K562 (cell line): Measurements from ENCODE around the gene CNGB1. TPM values are rescaled to one million over a fixed set of nuclear protein-coding genes. Genes with fewer than 3 reads are reported as not detected.

Experiments
- ATAC-seq: fragments of 200-7000 bp; cut with Tn5 transposase; 3 replicates; pipeline ENCODE4 v1.9.1; 2020; ENCODE audit warnings: moderate library complexity
- BruUV-seq: library from RNA; stranded (reverse); fragments of 400-500 nt; replicated peaks from 2 replicates; lab custom pipeline; 2021; lab: Mats Ljungman, UMichigan
- CTCF ChIA-PET: fragments of 300-600 bp; formaldehyde crosslinking; extraction: SDS; loops from one replicate; lab custom pipeline; 2021; ENCODE audit warnings: low intra/inter-chr PET ratio; lab: Yijun Ruan, JAX
- POLR2A ChIA-PET: fragments of 300-600, 350-650 bp; sonication (Branson Sonifier 250); formaldehyde crosslinking; extraction: SDS; loops from one replicate; lab custom pipeline; 2021; ENCODE audit warnings: antibody characterized with exemption, inconsistent platforms; lab: Yijun Ruan, JAX
- DNase-seq, 4 experiments: peaks; one replicate each; pipeline versions ENCODE4 v3.0.0 to v3.0.0-alpha.2; 2011 to 2018; ENCODE audit warnings: low spot score in 3 of 4, mixed read lengths in 3 of 4; ENCODE audit errors: extremely low read depth in 1 of 4
- FAIRE-seq: peaks from 2 replicates; lab custom pipeline; 2011; peaks lifted over from hg19 to GRCh38; lab: Jason Lieb, UNC
- H2AFZ ChIP-seq: 2 replicates; pipeline ENCODE4 v1.6.0; 2011; ENCODE audit warnings: low read depth, low read length, control low read depth, inconsistent platforms
- H3K27ac ChIP-seq: fragments of 200-600 bp; 3 replicates; pipeline ENCODE4 v1.8.0; 2011; ENCODE audit warnings: low read depth, mild to moderate bottlenecking, control low read depth, inconsistent platforms, low read length, moderate library complexity, mixed read lengths; ENCODE audit errors: extremely low read depth
- H3K27me3 ChIP-seq, 2 experiments: fragments of 300-600 bp in 1 of 2; 2 replicates in 1 of 2; 3 replicates in 1 of 2; pipeline versions ENCODE4 v1.6.0 to v1.8.0; 2011; ENCODE audit warnings: inconsistent platforms in 2 of 2, low read length in 2 of 2, mild to moderate bottlenecking in 1 of 2, mixed read lengths in 1 of 2, moderate library complexity in 1 of 2; ENCODE audit not compliant: control insufficient read depth in 2 of 2, insufficient read depth in 2 of 2
- H3K36me3 ChIP-seq: fragments of 300-600 bp; 3 replicates; pipeline ENCODE4 v1.8.0; 2011; ENCODE audit warnings: mild to moderate bottlenecking, low read length, inconsistent platforms; ENCODE audit not compliant: control insufficient read depth, insufficient read depth
- H3K4me1 ChIP-seq, 2 experiments: fragments of 200-600 bp in 1 of 2; replicated peaks in 1 of 2; 2 replicates in 1 of 2; 3 replicates in 1 of 2; pipeline versions ENCODE4 v1.5.1 to v1.8.0; 2011; ENCODE audit warnings: inconsistent platforms in 2 of 2, low read length in 2 of 2, mild to moderate bottlenecking in 1 of 2, mixed read lengths in 1 of 2, moderate library complexity in 1 of 2; ENCODE audit not compliant: control insufficient read depth in 2 of 2, insufficient read depth in 2 of 2
- H3K4me2 ChIP-seq: 2 replicates; pipeline ENCODE4 v1.6.1; 2011; ENCODE audit warnings: low read length, control low read depth, inconsistent platforms, mixed read lengths; ENCODE audit not compliant: insufficient read depth
- H3K4me3 ChIP-seq: fragments of 200-600 bp; sonication (generic), shearing (Covaris generic); 2 replicates; pipeline ENCODE4 v1.5.1; 2016; ENCODE audit warnings: control low read depth, inconsistent platforms
- H3K79me2 ChIP-seq: fragments of 200-600 bp; 3 replicates; pipeline ENCODE4 v1.8.0; 2011; ENCODE audit warnings: low read length, inconsistent platforms; ENCODE audit not compliant: control insufficient read depth, insufficient read depth
- H3K9ac ChIP-seq, 2 experiments: 2 replicates each; pipeline versions ENCODE4 v1.6.0 to v1.6.1; 2011; ENCODE audit warnings: low read depth in 2 of 2, low read length in 2 of 2, control low read depth in 1 of 2, inconsistent platforms in 1 of 2, mild to moderate bottlenecking in 1 of 2, mixed read lengths in 1 of 2; ENCODE audit not compliant: insufficient read depth in 1 of 2
- H3K9me1 ChIP-seq: one replicate; pipeline ENCODE4 v1.6.0; 2011; ENCODE audit warnings: inconsistent platforms, mild to moderate bottlenecking, low read length, moderate library complexity; ENCODE audit not compliant: control insufficient read depth, insufficient read depth
- H3K9me3 ChIP-seq: replicated peaks from 2 replicates; pipeline ENCODE4 v1.5.1; 2011; ENCODE audit warnings: low read depth, low read length, inconsistent platforms; ENCODE audit not compliant: control insufficient read depth, insufficient read depth
- H4K20me1 ChIP-seq: replicated peaks from 2 replicates; pipeline ENCODE4 v1.6.1; 2011; ENCODE audit warnings: low read length, inconsistent platforms, mixed read lengths; ENCODE audit not compliant: control insufficient read depth, insufficient read depth
- BCOR ChIP-seq: fragments of 450-650 bp; IDR thresholded peaks from 2 replicates; pipeline ENCODE4 v1.6.1; 2016
- CBFB ChIP-seq: sonication (generic); formaldehyde crosslinking; IDR thresholded peaks from 2 replicates; pipeline ENCODE4 v1.4.0; 2020; ENCODE audit warnings: mild to moderate bottlenecking, missing genetic modification reagents
- ELF2 ChIP-seq: fragments of 250-450 bp; sonication (Bioruptor Pico); IDR thresholded peaks from 2 replicates; pipeline ENCODE4 v1.5.0; 2021; ENCODE audit warnings: mild to moderate bottlenecking
- ERF ChIP-seq: fragments of 450-650 bp; formaldehyde crosslinking; IDR thresholded peaks from 2 replicates; pipeline ENCODE4 v1.4.0; 2020; ENCODE audit warnings: mild to moderate bottlenecking, mixed read lengths
- KLF6 ChIP-seq: fragments of 250-450 bp; sonication (Bioruptor Pico); IDR thresholded peaks from 2 replicates; pipeline ENCODE4 v1.4.0; 2020; ENCODE audit warnings: mild to moderate bottlenecking, moderate library complexity, borderline replicate concordance
- NFXL1 ChIP-seq: fragments of 450-650 bp; formaldehyde crosslinking; IDR thresholded peaks from 2 replicates; pipeline ENCODE4 v1.4.0; 2021; ENCODE audit warnings: mild to moderate bottlenecking
- RFX5 ChIP-seq: IDR thresholded peaks from 2 replicates; pipeline ENCODE4 v1.6.1; 2011; ENCODE audit warnings: low read depth, mild to moderate bottlenecking, improper control_type of control experiment, low read length
- SMARCA4 ChIP-seq: fragments of 450-650 bp; IDR thresholded peaks from 2 replicates; pipeline ENCODE4 v1.6.1; 2016
- TRIM28 ChIP-seq: fragments of 450-650 bp; IDR thresholded peaks from 2 replicates; pipeline ENCODE4 v1.6.1; 2017
- ZBTB2 ChIP-seq: fragments of 450-650 bp; IDR thresholded peaks from 2 replicates; pipeline ENCODE4 v1.6.1; 2016; ENCODE audit warnings: antibody characterized with exemption
- ZNF431 ChIP-seq: sonication (generic); formaldehyde crosslinking; IDR thresholded peaks from 2 replicates; pipeline ENCODE4 v1.8.0; 2022; ENCODE audit warnings: mild to moderate bottlenecking, missing genetic modification reagents
- WGBS: fragments of 100-300 bp; shearing (Covaris generic); methylation state at CpG from one replicate; pipeline ENCODE4 v1.1.6; 2016; ENCODE audit warnings: low coverage, mixed read lengths; ENCODE audit not compliant: insufficient coverage; ENCODE audit errors: missing lambda C conversion rate; 5-methylcytosine and 5-hydroxymethylcytosine counted together
- in situ Hi-C: fragments of 300-500 bp; cut with MboI; formaldehyde crosslinking; loops from 4 replicates; pipeline ENCODE4 v1.15.0; 2018; ENCODE audit warnings: inconsistent platforms, mixed read lengths
- intact Hi-C: fragments of 100-400 bp; cut with micrococcal nuclease; formaldehyde crosslinking; loops from 2 replicates; pipeline ENCODE4 v1.14.2; 2022
- polyA plus RNA-seq, 8 experiments: library from polyadenylated mRNA; depleted of rRNA in 4 of 8; stranded (reverse) in 5 of 8; unstranded in 3 of 8; fragments of >200 nt; fragmentation: Nextera tagmentation in 2 of 8; fragmentation: Illumina TruSeq in 1 of 8; extraction: Ambion mirVana in 2 of 8; extraction: Trizol in 1 of 8; gene quantifications; 2 replicates each; pipeline versions ENCODE4 v1.2.1 to v1.2.3, GENCODE V29; 2011 to 2014; ENCODE audit warnings: inconsistent platforms in 1 of 8, missing spikeins in 1 of 8
- total RNA-seq, 7 experiments: library from RNA; depleted of rRNA in 6 of 7; stranded (reverse); fragments of >200 nt in 6 of 7; fragmentation: Illumina TruSeq in 2 of 7; extraction: Trizol in 2 of 7; gene quantifications; 2 replicates each; pipeline versions ENCODE4 v1.2.1 to v1.2.3, GENCODE V29; 2011 to 2021; ENCODE audit warnings: low replicate concordance in 1 of 7
- TF ChIP-seq, protein P1 (sequence below): conservative IDR thresholded peaks from 2 replicates; pipeline ENCODE4 v1.6.1; 2011; ENCODE audit warnings: low read depth, mild to moderate bottlenecking, low read length; ENCODE audit not compliant: control insufficient read depth

CNGB1 gene
- total and polyA plus RNA-seq, 9 of the 15 experiments (the other 6 are each of a cell fraction or from before 2014, with no cell fraction given) = not detected

DNA sequence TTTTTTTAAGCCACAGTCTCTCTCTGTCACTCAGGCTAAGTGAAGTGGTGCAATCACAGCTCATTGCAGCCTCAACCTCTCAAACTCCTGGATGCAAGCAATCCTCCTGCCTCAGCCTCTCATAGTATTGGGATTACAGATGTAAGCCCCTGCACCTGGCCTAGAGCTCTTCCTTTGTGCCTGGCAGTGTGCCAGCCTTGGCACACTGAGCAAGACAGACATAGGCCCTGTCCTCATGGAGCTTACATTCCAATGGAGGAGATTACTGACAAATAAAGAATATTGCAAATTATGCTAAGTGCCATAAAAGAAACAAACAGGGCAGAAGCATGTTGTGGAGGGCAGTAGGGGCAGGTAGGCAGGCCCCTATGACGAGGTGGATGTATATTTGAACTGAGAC lies 920 bp upstream of the CNGB1 start (continued):
- TF ChIP-seq NFXL1 (CRISPR knock-in tag) (no peak), ZBTB2 (no peak), TRIM28 (0 out of 2 replicates have a peak, but pooled peaks have one; percentile 54), ELF2 (CRISPR knock-in tag) (no peak), SMARCA4 (no peak), RFX5 (no peak), KLF6 (CRISPR knock-in tag) (no peak), ERF (CRISPR knock-in tag) (no peak)

DNA sequence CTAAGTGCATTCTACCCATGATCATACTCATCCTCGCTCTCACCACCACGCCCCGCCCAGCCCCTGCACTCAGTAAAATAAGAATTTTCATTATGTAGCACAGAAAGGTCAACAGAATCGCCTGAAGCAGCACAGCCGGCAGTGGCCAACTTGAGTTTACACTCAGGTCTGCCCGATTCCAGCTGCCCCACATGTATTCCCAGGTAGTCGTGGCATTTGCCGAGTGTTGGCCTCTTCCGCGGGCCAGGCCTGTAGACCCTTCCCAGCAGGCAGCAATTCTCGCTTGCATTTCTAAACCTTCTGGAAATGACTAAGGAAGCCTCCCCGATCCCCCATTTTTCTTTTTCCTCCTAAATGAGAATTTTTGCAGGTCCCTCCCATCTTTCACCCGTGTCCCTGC lies 609 bp downstream of the CNGB1 start:
- ChIA-PET CTCF (no interaction called here), POLR2A (interaction anchor here (1.1 kb wide), 1 partner anchor 9 kb away, joined by 3 read pairs; no protein-coding TSS in a partner anchor)
- intact Hi-C loops = no loop called here
- Histone ChIP-seq H3K27me3 (no peaks in the 10 kb centered on the region), H3K9me1 (no peaks in the 10 kb centered on the region), H3K79me2 (no peaks in the 10 kb centered on the region), H3K9me3 (no peaks in the 10 kb centered on the region), H3K36me3 (no peaks in the 10 kb centered on the region), H3K27ac (no peak overlapping the region), H2AFZ (0 out of 2 replicates have a peak overlapping the region, but pooled peaks have one; percentile 6), H3K4me2 (no peak overlapping the region), H3K4me3 (no peak overlapping the region), H3K9ac (0 out of 4 replicates have a peak overlapping the region, but pooled peaks of 1 of the 2 experiments have one; percentile 20), H3K4me1 (peaks cover under 1 to 8% of the 10 kb centered on the region in 2 experiments; a peak in 4 of 5 replicates), H4K20me1 (no peaks in the 10 kb centered on the region)
- WGBS = 40% methylated on average over 11 of the region's 13 CpGs
- no peak for TF ChIP-seq ZNF431 (CRISPR knock-in tag)
- no peak for TF ChIP-seq CBFB (CRISPR knock-in tag)
- TF ChIP-seq BCOR = peak; percentile 21; the same call in 1 of the 2 replicates
- TF ChIP-seq, protein P1, sequence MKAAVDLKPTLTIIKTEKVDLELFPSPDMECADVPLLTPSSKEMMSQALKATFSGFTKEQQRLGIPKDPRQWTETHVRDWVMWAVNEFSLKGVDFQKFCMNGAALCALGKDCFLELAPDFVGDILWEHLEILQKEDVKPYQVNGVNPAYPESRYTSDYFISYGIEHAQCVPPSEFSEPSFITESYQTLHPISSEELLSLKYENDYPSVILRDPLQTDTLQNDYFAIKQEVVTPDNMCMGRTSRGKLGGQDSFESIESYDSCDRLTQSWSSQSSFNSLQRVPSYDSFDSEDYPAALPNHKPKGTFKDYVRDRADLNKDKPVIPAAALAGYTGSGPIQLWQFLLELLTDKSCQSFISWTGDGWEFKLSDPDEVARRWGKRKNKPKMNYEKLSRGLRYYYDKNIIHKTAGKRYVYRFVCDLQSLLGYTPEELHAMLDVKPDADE = no peak
- no peak for FAIRE-seq
- DNase-seq = no peak
- in situ Hi-C loops = no loop called here
- ATAC-seq = no peak
- BruUV-seq = no TSS peak
